ENCODE measurements around the gene MTLN. TPM values are rescaled to one million over a fixed set of nuclear protein-coding genes. Genes with fewer than 3 reads are reported as not detected.
A peak's percentile ranks its signal among the peaks of the same experiment; 100 is the strongest.

The MTLN gene
- total and polyA plus RNA-seq, 10 of the 15 experiments (the other 5 are each of a cell fraction or from before 2014, with no cell fraction given) = 6.6 to 140 (median 60.4) TPM

- no peak for TF ChIP-seq SKIL (IDR thresholded peaks at IDR 0.05; ENCODE audit: low read depth, poor library complexity, severe bottlenecking)
- TF ChIP-seq E2F8 (IDR thresholded peaks at IDR 0.05; ENCODE audit: low read depth, partially characterized antibody) = no peak
- TF ChIP-seq SPI1 (IDR thresholded peaks at IDR 0.05; ENCODE audit: borderline replicate concordance, insufficient read depth, low read depth, low read length) = no peak
- no peak for TF ChIP-seq RBBP5 (conservative IDR thresholded peaks at IDR 0.05)
- TF ChIP-seq YBX1 (IDR thresholded peaks at IDR 0.05) = no peak
- no peak for TF ChIP-seq JUNB (IDR thresholded peaks at IDR 0.05)
- TF ChIP-seq CEBPZ (IDR thresholded peaks at IDR 0.05; ENCODE audit: low read depth, low read length) = no peak
- TF ChIP-seq ZNF384 (IDR thresholded peaks at IDR 0.05; ENCODE audit: borderline replicate concordance, low read depth, low read length) = no peak
- no peak for TF ChIP-seq ZBED1 (IDR thresholded peaks at IDR 0.05; ENCODE audit: borderline replicate concordance)
- TF ChIP-seq SMAD5 (IDR thresholded peaks at IDR 0.05; ENCODE audit: low read depth) = 0 out of 2 replicates have a peak, but pooled peaks have one; percentile 31
- no peak for TF ChIP-seq ZNF592 (IDR thresholded peaks at IDR 0.05)
- no peak for TF ChIP-seq IRF5 (IDR thresholded peaks at IDR 0.05; ENCODE audit: borderline replicate concordance)
- TF ChIP-seq MXI1 (IDR thresholded peaks at IDR 0.05; ENCODE audit: low read depth, low read length) = peak; percentile 60; the same call in 1 of the 2 replicates
Measured at GRCh38 chr2:110204408-110205385, 7.7 kb downstream of the MTLN start, which contains the start of gene NPHP1 (continued).

Data from GM12878 (cell line).